HG02943 (cell line): ENCODE data around the gene NOS1AP.

Source experiments
- ATAC-seq: cut with Tn5 transposase; IDR thresholded peaks from one replicate; pipeline ENCODE4 v1.9.1; 2021; ENCODE audit warnings: mild to moderate bottlenecking, low read depth, moderate library complexity; ENCODE audit not compliant: unreplicated experiment

The NOS1AP gene

GRCh38 chr1:162281426-162281825 is 211.9 kb downstream of the NOS1AP start:
- ATAC-seq: no peak

GRCh38 chr1:162283657-162284056 is 214.2 kb downstream of the NOS1AP start:
- ATAC-seq: no peak

GRCh38 chr1:162284206-162284955 is 214.9 kb downstream of the NOS1AP start:
- ATAC-seq: no peak

GRCh38 chr1:162285149-162285561 is 215.7 kb downstream of the NOS1AP start:
- no peak for ATAC-seq

DNA sequence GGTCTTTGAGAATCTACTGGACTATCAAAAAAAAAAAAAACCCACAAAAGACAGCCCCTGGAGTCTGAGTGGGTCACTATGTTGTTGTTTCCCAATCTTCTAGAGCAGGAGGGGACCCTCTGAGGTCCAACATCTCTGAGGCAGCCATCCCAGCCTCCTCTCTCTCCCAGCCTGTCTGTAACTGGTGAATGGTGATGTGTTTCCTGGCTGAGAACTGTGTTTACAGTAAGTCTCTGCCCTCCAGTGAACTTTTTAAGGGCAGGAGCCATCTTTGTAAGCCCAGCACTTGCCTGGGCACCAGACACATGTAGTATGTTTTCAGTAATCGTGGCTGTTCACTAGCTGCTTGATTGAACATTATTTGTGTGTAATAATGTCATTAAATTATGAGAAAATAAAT is 221.5 kb downstream of the NOS1AP start:
- no peak for ATAC-seq

GRCh38 chr1:162292422-162292849 is 222.9 kb downstream of the NOS1AP start:
- ATAC-seq: no peak

DNA sequence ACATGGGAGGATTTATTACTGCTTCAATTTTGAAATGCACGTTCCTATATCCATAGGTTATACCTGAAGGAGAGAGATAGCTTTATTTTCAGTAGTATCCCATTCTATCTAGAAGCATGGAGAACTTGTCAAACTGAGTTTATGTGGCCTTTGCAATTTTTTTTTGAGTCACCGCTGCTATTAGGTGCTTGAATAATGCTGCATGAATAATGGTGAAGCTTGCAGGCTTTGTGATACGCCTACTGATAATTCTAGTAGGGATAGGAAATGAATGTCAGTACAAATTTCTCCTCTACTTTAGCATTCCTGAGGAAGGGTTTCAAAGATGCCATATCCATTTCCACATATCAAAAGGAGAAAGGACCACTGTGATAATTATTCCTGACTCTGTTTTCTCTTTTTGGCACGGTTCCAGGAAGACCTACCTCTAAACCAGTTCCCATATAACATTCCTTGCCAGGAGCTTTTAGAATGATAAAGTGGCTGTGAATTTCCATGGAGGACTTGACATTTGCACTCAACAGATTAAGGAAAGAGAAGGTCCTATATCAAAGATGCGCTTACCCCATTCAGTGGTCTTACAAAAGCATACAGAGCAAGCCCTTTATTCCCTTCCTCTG is 223.7 kb downstream of the NOS1AP start:
- no peak for ATAC-seq

DNA sequence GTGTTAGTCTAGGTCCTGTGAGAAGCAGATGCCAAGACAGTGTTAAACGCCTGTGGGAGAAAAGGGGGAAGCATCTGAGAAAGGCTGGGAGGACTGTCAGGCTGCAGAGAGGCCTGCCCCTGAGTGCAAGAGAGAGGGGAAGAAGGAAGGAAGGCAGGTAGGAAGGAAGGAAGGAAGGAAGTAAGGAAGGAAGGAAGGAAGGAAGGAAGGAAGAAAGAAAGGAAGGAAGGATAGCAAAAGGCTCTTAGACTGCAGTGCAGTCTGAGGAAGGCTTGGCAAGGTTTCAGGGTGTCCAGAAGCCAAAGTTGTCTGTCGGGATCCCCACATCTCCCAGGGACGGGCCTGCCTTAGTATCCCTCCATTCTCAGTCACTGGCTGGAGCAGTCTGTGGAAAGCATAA is 224.5 kb downstream of the NOS1AP start:
- no peak for ATAC-seq

GRCh38 chr1:162297208-162297607 is 227.7 kb downstream of the NOS1AP start:
- no peak for ATAC-seq

GRCh38 chr1:162298266-162298665 is 228.8 kb downstream of the NOS1AP start:
- no peak for ATAC-seq

DNA sequence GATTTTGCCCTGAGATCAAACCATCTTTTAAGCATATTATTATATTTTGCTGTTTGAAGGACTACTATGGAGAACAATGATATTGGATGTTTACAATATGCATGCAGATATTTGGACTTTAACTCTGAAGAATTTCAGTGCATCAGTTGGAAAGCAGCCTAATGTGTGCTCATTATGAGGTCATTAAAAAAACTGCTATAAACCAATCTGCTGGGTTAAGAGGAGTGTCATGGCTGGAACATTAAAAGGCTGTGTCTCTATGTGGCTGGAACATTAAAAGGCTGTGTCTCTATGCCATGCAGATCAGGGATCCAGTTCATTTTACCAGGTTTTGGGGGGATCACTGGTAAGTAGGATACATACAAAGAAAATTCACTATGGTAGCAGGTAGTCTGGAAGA is 229.5 kb downstream of the NOS1AP start:
- ATAC-seq: no peak

GRCh38 chr1:162300057-162300917 is 230.8 kb downstream of the NOS1AP start:
- ATAC-seq: no peak

DNA sequence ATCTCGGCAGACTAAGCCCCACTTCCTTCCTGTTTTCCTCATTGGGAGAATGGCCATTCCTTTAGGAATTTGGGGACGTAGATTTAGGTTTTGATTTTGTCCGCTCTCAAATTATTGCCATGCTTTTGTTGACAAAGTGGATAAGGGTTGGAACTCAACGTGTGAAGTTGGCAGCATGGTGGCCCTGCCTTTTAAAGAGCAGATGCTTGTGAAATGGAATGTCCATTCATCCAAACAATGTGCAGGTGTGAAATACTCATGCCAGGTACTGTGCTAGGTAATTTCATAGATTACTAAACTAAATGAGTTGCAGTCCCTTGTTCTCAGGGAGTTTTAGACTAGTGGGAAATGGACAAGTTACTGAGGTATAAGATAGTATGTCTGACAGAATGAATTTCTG is 232.2 kb downstream of the NOS1AP start:
- no peak for ATAC-seq

DNA sequence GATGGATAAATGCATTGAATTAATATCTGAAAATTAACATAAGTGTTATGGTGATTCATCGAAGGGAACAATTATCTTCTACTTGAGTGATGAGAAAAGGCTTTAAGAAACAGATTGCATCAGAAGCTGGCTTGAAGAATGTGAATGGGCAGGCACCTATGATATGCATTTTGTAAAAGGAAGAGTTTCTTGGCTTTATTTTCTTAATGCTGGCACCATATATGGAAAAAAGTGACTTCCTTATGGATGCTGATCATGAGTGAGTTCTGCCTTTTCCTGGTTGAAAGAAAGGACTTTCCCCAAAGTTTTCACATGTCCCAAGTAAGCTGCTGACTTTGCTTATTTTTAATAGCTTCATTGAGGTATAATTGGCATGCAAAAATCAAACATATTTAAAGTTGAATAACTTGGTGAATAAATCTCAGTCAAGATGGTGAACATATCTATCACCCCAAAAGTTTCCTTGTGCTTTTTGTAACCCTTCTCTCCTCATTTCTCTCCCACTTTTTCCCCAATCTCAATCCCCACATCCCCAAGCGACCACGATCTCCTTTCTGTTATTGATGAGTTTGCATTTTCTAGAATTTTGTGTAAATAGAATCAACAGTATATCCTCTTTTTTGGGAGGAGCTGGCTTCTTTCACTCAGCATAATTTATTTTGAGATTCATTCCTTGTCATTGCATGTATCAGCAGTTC is 233.0 kb downstream of the NOS1AP start:
- ATAC-seq: no peak

GRCh38 chr1:162303004-162303344 is 233.5 kb downstream of the NOS1AP start:
- no peak for ATAC-seq

DNA sequence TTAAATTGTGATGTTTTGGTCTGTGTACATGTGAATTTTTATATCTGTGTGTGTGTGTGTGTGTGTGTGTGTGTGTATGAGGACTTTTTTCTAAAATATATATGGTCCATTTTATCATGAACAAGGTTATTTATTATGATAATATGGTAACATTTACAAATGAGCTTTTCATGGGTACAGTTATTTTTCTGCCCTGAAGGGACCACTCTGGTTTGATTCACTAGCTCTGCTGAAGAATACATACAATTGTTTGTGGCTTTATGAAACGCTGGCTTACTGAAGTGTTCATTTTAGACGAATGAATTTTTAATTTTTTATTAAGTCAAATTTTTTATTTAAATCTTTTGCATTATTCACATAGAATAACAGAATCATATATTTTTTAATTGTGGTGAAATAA is 235.2 kb downstream of the NOS1AP start:
- ATAC-seq: no peak

- ATAC-seq: no peak
These were observed 236.5 kb downstream of the NOS1AP start for GRCh38 chr1:162305969-162306368.

- no peak for ATAC-seq
These were observed 240.8 kb downstream of the NOS1AP start for GRCh38 chr1:162310337-162310736.

GRCh38 chr1:162314206-162314605 is 244.7 kb downstream of the NOS1AP start:
- ATAC-seq: no peak

DNA sequence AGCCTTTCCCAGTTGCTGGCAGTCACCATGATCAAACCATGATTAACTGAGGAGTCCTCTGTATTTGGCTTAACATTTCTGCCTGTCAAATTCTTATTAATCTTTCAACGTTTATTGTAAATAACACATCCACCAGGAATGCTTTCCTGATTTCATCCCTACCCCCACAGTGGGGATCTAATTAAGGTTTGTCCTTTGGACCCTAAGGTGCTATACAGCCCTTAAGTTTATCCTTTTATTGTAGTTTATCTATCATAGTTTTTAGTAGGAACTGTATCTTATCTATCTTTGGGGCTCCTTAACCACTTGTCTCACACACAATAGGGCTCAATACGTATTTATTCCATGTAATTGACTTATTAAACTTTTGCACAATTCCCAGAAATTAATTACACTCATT is 246.2 kb downstream of the NOS1AP start:
- ATAC-seq: no peak

- no peak for ATAC-seq
These were observed 246.7 kb downstream of the NOS1AP start for GRCh38 chr1:162316187-162316586.
